ENCODE measurements around the gene CCAR1. TPM values are rescaled to one million over a fixed set of nuclear protein-coding genes. Genes with fewer than 3 reads are reported as not detected.
"Not testable (repeated sequence)": the region's sequence is repeated elsewhere in the genome, so short reads cannot be mapped to it uniquely, and the experiment has no call there.

CCAR1 gene
- total and polyA plus RNA-seq, 2 donors (not counting 1 experiment from before 2014, with no cell fraction given), result 26.3 to 101 TPM

- Histone ChIP-seq H3K9me3 (ENCODE audit: control extremely low read depth in 1 of 3, control insufficient read depth in 2 of 3, insufficient read depth in 1 of 3, low read length in 2 of 3) (no peaks in the 10 kb centered on the region), H3K4me3 (ENCODE audit: control extremely low read depth in 1 of 5, extremely low read depth in 1 of 5, insufficient read depth in 1 of 5, low read depth in 2 of 5, low read length in 4 of 5) (no peak overlapping the region), H3K4me2 (replicated peaks; ENCODE audit: low read depth, low read length, poor library complexity, severe bottlenecking) (no peak overlapping the region), H3K36me3 (replicated peaks in 1 of 2; ENCODE audit: control extremely low read depth in 1 of 2, control insufficient read depth in 1 of 2, extremely low read depth in 1 of 2, insufficient read depth in 2 of 2, low read length in 1 of 2) (peaks cover 11 to 75% of the 10 kb centered on the region in 2 experiments), H4K20me1 (ENCODE audit: control insufficient read depth, insufficient read depth, low read length, poor library complexity, severe bottlenecking) (peaks cover 20% of the 10 kb centered on the region), H3K27me3 (replicated peaks in 1 of 4; ENCODE audit: control extremely low read depth in 1 of 4, control insufficient read depth in 3 of 4, insufficient read depth in 4 of 4, low read length in 3 of 4) (no peaks in the 10 kb centered on the region), H3K4me1 (ENCODE audit: control insufficient read depth in 2 of 2, insufficient read depth in 2 of 2, low read length in 2 of 2) (no peaks in the 10 kb centered on the region), H2AFZ (ENCODE audit: insufficient read depth, low read depth, low read length, poor library complexity, severe bottlenecking) (no peak overlapping the region), H3K79me2 (ENCODE audit: control insufficient read depth, insufficient read depth, low read length) (peaks cover 50% of the 10 kb centered on the region), H3K9ac (ENCODE audit: low read length) (no peak overlapping the region), H3K27ac (ENCODE audit: low read length in 2 of 2) (no peak overlapping the region)
- intact Hi-C loops (cut with micrococcal nuclease), result no loop called here
- ATAC-seq (ENCODE audit: low read depth) (no peak), DNase-seq (no peak)
- Mint-ChIP-seq H3K27me3 (no peaks in the 10 kb centered on the region), H3K4me3 (no peak overlapping the region), H3K9me3 (ENCODE audit: insufficient read depth) (no peaks in the 10 kb centered on the region), H3K27ac (no peak overlapping the region), H3K4me1 (no peaks in the 10 kb centered on the region)
- ChIA-PET CTCF (no interaction called here), POLR2A (no interaction called here)
- no CpG with 5 or more reads among the region's 6 CpGs for WGBS (ENCODE audit: insufficient coverage)
- no peak for TF ChIP-seq CTCF (IDR thresholded peaks at IDR 0.05)
Observed at GRCh38 chr10:68735119-68735518, 14.1 kb downstream of the CCAR1 start.

DNA sequence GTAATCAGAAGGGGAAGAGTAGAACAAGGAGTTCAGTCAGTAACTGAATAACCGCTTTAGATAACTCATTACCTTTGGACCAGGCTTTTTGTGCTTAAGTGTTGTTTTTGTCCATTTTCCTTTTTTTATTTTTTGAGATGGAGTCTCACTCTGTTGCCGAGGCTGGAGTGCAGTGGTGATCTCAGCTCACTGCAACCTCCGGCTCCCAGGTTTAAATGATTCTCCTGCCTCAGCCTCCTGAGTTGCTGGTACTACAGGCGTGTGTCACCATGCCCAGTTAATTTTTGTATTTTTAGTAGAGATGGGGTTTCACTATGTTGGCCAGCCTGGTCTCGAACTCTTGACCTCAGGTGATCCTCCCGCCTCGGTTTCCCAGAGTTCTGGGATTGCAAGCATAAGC is 14.7 kb downstream of the CCAR1 start:
- intact Hi-C loops (cut with micrococcal nuclease); H3K4me3 Mint-ChIP-seq; POLR2A ChIA-PET: not testable (repeated sequence)

DNA sequence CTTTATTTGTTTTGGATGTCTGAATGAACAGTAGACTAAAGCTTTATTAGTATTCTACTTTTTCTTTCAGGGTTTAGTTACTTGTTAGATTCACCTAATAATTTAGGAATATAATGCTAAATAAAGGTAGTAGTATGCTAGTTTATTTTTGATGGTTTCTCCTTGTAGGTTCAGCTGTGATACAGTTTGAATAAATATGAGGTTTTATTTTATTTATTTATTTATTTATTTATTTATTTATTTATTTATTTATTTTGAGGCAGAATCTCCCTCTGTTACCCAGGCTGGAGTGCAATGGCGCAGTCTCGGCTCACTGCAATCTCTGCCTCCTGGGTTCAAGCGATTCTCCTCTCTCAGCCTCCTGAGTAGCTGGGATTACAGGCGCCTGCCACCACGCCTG is 19.6 kb downstream of the CCAR1 start:
- H3K4me2 ChIP-seq (replicated peaks; ENCODE audit: low read depth, low read length, poor library complexity, severe bottlenecking); H3K9ac ChIP-seq (ENCODE audit: low read length); H3K9me3 Mint-ChIP-seq (ENCODE audit: insufficient read depth); H4K20me1 ChIP-seq (ENCODE audit: control insufficient read depth, insufficient read depth, low read length, poor library complexity, severe bottlenecking); H3K27me3 Mint-ChIP-seq; H3K4me1 ChIP-seq (ENCODE audit: control insufficient read depth in 2 of 2, insufficient read depth in 2 of 2, low read length in 2 of 2); H3K4me3 ChIP-seq (ENCODE audit: control extremely low read depth in 1 of 5, extremely low read depth in 1 of 5, insufficient read depth in 1 of 5, low read depth in 2 of 5, low read length in 4 of 5); DNase-seq; H3K27ac ChIP-seq (ENCODE audit: low read length in 2 of 2); H2AFZ ChIP-seq (ENCODE audit: insufficient read depth, low read depth, low read length, poor library complexity, severe bottlenecking); H3K4me3 Mint-ChIP-seq; H3K4me1 Mint-ChIP-seq; H3K27me3 ChIP-seq (replicated peaks in 1 of 4; ENCODE audit: control extremely low read depth in 1 of 4, control insufficient read depth in 3 of 4, insufficient read depth in 4 of 4, low read length in 3 of 4); H3K9me3 ChIP-seq (ENCODE audit: control extremely low read depth in 1 of 3, control insufficient read depth in 2 of 3, insufficient read depth in 1 of 3, low read length in 2 of 3); H3K27ac Mint-ChIP-seq; POLR2A ChIA-PET; ATAC-seq (ENCODE audit: low read depth); intact Hi-C loops (cut with micrococcal nuclease): not testable (repeated sequence)
- Histone ChIP-seq H3K36me3 (replicated peaks in 1 of 2; ENCODE audit: control extremely low read depth in 1 of 2, control insufficient read depth in 1 of 2, extremely low read depth in 1 of 2, insufficient read depth in 2 of 2, low read length in 1 of 2) (peaks cover 19 to 77% of the 10 kb centered on the region in 2 experiments), H3K79me2 (ENCODE audit: control insufficient read depth, insufficient read depth, low read length) (peaks cover 16% of the 10 kb centered on the region)
- 100% methylated on average over 1 of the region's 5 CpGs for WGBS (ENCODE audit: insufficient coverage)
- CTCF ChIA-PET, result interaction anchor here (0.7 kb wide), 1 partner anchor 84 kb away, joined by 3 read pairs; no protein-coding TSS in a partner anchor

More for the DNA sequence above, 14.7 kb downstream of the CCAR1 start:
- H3K27me3 Mint-ChIP-seq; H3K4me3 ChIP-seq (ENCODE audit: control extremely low read depth in 1 of 5, extremely low read depth in 1 of 5, insufficient read depth in 1 of 5, low read depth in 2 of 5, low read length in 4 of 5); H3K27ac Mint-ChIP-seq; ATAC-seq (ENCODE audit: low read depth); H3K27ac ChIP-seq (ENCODE audit: low read length in 2 of 2); H3K27me3 ChIP-seq (replicated peaks in 1 of 4; ENCODE audit: control extremely low read depth in 1 of 4, control insufficient read depth in 3 of 4, insufficient read depth in 4 of 4, low read length in 3 of 4); H3K9me3 ChIP-seq (ENCODE audit: control extremely low read depth in 1 of 3, control insufficient read depth in 2 of 3, insufficient read depth in 1 of 3, low read length in 2 of 3); H2AFZ ChIP-seq (ENCODE audit: insufficient read depth, low read depth, low read length, poor library complexity, severe bottlenecking); CTCF ChIA-PET; H3K4me1 ChIP-seq (ENCODE audit: control insufficient read depth in 2 of 2, insufficient read depth in 2 of 2, low read length in 2 of 2); H3K4me1 Mint-ChIP-seq; H3K9ac ChIP-seq (ENCODE audit: low read length); H3K4me2 ChIP-seq (replicated peaks; ENCODE audit: low read depth, low read length, poor library complexity, severe bottlenecking); H3K9me3 Mint-ChIP-seq (ENCODE audit: insufficient read depth); DNase-seq: not testable (repeated sequence)
- H4K20me1 ChIP-seq (ENCODE audit: control insufficient read depth, insufficient read depth, low read length, poor library complexity, severe bottlenecking), result peaks cover 20% of the 10 kb centered on the region
- peaks cover 11 to 75% of the 10 kb centered on the region in 2 experiments for H3K36me3 ChIP-seq (replicated peaks in 1 of 2; ENCODE audit: control extremely low read depth in 1 of 2, control insufficient read depth in 1 of 2, extremely low read depth in 1 of 2, insufficient read depth in 2 of 2, low read length in 1 of 2)
- 61% methylated on average over 4 of the region's 7 CpGs for WGBS (ENCODE audit: insufficient coverage)
- peaks cover 50% of the 10 kb centered on the region for H3K79me2 ChIP-seq (ENCODE audit: control insufficient read depth, insufficient read depth, low read length)
